ENCODE measurements around the gene ZFP36L2. TPM values are rescaled to one million over a fixed set of nuclear protein-coding genes. Genes with fewer than 3 reads are reported as not detected.

The ZFP36L2 gene
- total RNA-seq, 2 donors from 2014 or later, result 64.0 to 82.1 TPM

- ATAC-seq (no peak), DNase-seq (no peak)
- intact Hi-C loops (cut with DNase I), result no loop called here
Measured at GRCh38 chr2:43255296-43255910, 29.0 kb upstream of the ZFP36L2 start.

- intact Hi-C loops (cut with DNase I), result no loop called here
- ATAC-seq, result no peak
- no peak for DNase-seq
Measured at GRCh38 chr2:43254331-43254730, 27.9 kb upstream of the ZFP36L2 start.

- DNase-seq (no peak), ATAC-seq (peak; percentile 74 to 84)
- intact Hi-C loops (cut with DNase I), result no loop called here
Measured at GRCh38 chr2:43251171-43251731, 24.8 kb upstream of the ZFP36L2 start.

- intact Hi-C loops (cut with DNase I), result no loop called here
- DNase-seq (no peak), ATAC-seq (no peak)
Measured at GRCh38 chr2:43250015-43250414, 23.6 kb upstream of the ZFP36L2 start.

GRCh38 chr2:43248621-43249020, 22.2 kb upstream of the ZFP36L2 start:
- intact Hi-C loops (cut with DNase I), result no loop called here
- DNase-seq (no peak), ATAC-seq (no peak)

- intact Hi-C loops (cut with DNase I), result no loop called here
- no peak for ATAC-seq
- no peak for DNase-seq
Measured at GRCh38 chr2:43246641-43247040, 20.2 kb upstream of the ZFP36L2 start.

GRCh38 chr2:43241558-43241957, 15.2 kb upstream of the ZFP36L2 start:
- intact Hi-C loops (cut with DNase I), result no loop called here
- DNase-seq (no peak), ATAC-seq (no peak)

- ATAC-seq (no peak), DNase-seq (no peak)
- intact Hi-C loops (cut with DNase I), result no loop called here
Measured at GRCh38 chr2:43240766-43241150, 14.4 kb upstream of the ZFP36L2 start.

GRCh38 chr2:43239981-43240765, 13.8 kb upstream of the ZFP36L2 start:
- no peak for DNase-seq
- peak in 1 of 2 donors; percentile 20 for ATAC-seq
- intact Hi-C loops (cut with DNase I), result loop anchor here in 1 of 2 donors (10.0 kb wide), 1 partner anchor 265 kb away; no protein-coding TSS in a partner anchor

GRCh38 chr2:43238813-43239212, 12.4 kb upstream of the ZFP36L2 start:
- intact Hi-C loops (cut with DNase I), result loop anchor here in 1 of 2 donors (10.0 kb wide), 1 partner anchor 264 kb away; no protein-coding TSS in a partner anchor
- DNase-seq, result no peak
- no peak for ATAC-seq

GRCh38 chr2:43238176-43238575, 11.8 kb upstream of the ZFP36L2 start:
- ATAC-seq, result no peak
- no peak for DNase-seq
- intact Hi-C loops (cut with DNase I), result loop anchor here in 1 of 2 donors (10.0 kb wide), 1 partner anchor 263 kb away; no protein-coding TSS in a partner anchor

- ATAC-seq (peak in 1 of 2 donors; percentile 32), DNase-seq (no peak)
- intact Hi-C loops (cut with DNase I), result loop anchor here in 1 of 2 donors (5.0 to 10.0 kb wide), 2 partner anchors 254 to 259 kb away; no protein-coding TSS in a partner anchor
Measured at GRCh38 chr2:43233218-43234212, 7.1 kb upstream of the ZFP36L2 start.

GRCh38 chr2:43230951-43231827, 4.8 kb upstream of the ZFP36L2 start:
- ATAC-seq, result no peak
- no peak for DNase-seq
- intact Hi-C loops (cut with DNase I), result loop anchor here (2.0 to 10.0 kb wide), 3 partner anchors 254 to 256 kb away; no protein-coding TSS in a partner anchor

GRCh38 chr2:43230351-43230885, 4.0 kb upstream of the ZFP36L2 start:
- no peak for ATAC-seq
- no peak for DNase-seq
- intact Hi-C loops (cut with DNase I), result loop anchor here (2.0 to 10.0 kb wide), 3 partner anchors 254 to 257 kb away; no protein-coding TSS in a partner anchor

GRCh38 chr2:43228756-43229659, 2.6 kb upstream of the ZFP36L2 start:
- ATAC-seq (no peak), DNase-seq (no peak)
- intact Hi-C loops (cut with DNase I), result loop anchor here (2.0 to 10.0 kb wide), 7 partner anchors 94 to 400 kb away; no protein-coding TSS in a partner anchor

- intact Hi-C loops (cut with DNase I), result loop anchor here (2.0 to 10.0 kb wide), 7 partner anchors 94 to 400 kb away; no protein-coding TSS in a partner anchor
- no peak for ATAC-seq
- DNase-seq, result no peak
Measured at GRCh38 chr2:43228321-43228751, 1.9 kb upstream of the ZFP36L2 start.

All from left cardiac atrium (tissue), 4 donors.